Measurements from ENCODE around the gene PRDX3.

DNA sequence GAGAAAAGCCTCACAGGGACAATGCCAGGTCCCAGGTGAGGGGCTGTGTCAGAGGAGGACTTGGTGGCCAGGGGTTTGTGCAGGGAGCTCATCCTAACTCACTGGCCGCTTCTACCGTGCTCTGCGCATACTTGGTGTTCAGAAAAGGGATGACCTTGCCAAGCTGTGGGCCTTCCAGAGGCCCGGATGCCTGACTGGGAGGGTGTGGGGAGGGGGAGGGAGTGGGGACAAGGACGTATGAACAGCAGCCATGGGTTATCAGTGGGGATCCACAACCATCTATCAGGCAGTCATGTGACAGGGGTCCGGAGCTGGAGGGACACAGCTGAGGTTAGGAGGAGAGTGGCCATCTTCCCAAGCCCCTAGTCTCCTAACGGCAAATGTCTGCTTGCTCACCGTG, 19.3 kb downstream of the PRDX3 start:
- TF ChIP-seq, protein P1, sequence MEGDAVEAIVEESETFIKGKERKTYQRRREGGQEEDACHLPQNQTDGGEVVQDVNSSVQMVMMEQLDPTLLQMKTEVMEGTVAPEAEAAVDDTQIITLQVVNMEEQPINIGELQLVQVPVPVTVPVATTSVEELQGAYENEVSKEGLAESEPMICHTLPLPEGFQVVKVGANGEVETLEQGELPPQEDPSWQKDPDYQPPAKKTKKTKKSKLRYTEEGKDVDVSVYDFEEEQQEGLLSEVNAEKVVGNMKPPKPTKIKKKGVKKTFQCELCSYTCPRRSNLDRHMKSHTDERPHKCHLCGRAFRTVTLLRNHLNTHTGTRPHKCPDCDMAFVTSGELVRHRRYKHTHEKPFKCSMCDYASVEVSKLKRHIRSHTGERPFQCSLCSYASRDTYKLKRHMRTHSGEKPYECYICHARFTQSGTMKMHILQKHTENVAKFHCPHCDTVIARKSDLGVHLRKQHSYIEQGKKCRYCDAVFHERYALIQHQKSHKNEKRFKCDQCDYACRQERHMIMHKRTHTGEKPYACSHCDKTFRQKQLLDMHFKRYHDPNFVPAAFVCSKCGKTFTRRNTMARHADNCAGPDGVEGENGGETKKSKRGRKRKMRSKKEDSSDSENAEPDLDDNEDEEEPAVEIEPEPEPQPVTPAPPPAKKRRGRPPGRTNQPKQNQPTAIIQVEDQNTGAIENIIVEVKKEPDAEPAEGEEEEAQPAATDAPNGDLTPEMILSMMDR (conservative IDR thresholded peaks at IDR 0.05; ENCODE audit: low read length) = no peak
- TF ChIP-seq EZH2phosphoT487 (IDR thresholded peaks at IDR 0.05; ENCODE audit: borderline replicate concordance, low read depth, low read length) = no peak
